ENCODE data around the gene OVAAL.

GRCh38 chr1:180521474-180522212 is 37.1 kb upstream of the OVAAL start:
- no peak for TF ChIP-seq RARB (CRISPR knock-in tag; IDR thresholded peaks at IDR 0.05)
- TF ChIP-seq OSR1 (CRISPR knock-in tag; IDR thresholded peaks at IDR 0.05): no peak
- no peak for TF ChIP-seq ZC3H10 (CRISPR knock-in tag; IDR thresholded peaks at IDR 0.05)
- TF ChIP-seq, protein P1, sequence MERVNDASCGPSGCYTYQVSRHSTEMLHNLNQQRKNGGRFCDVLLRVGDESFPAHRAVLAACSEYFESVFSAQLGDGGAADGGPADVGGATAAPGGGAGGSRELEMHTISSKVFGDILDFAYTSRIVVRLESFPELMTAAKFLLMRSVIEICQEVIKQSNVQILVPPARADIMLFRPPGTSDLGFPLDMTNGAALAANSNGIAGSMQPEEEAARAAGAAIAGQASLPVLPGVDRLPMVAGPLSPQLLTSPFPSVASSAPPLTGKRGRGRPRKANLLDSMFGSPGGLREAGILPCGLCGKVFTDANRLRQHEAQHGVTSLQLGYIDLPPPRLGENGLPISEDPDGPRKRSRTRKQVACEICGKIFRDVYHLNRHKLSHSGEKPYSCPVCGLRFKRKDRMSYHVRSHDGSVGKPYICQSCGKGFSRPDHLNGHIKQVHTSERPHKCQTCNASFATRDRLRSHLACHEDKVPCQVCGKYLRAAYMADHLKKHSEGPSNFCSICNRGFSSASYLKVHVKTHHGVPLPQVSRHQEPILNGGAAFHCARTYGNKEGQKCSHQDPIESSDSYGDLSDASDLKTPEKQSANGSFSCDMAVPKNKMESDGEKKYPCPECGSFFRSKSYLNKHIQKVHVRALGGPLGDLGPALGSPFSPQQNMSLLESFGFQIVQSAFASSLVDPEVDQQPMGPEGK (CRISPR knock-in tag; IDR thresholded peaks at IDR 0.05; ENCODE audit: borderline replicate concordance): no peak
- no peak for TF ChIP-seq ZFP30 (CRISPR knock-in tag; IDR thresholded peaks at IDR 0.05)
- TF ChIP-seq SNAI2 (CRISPR knock-in tag; IDR thresholded peaks at IDR 0.05): no peak
- TF ChIP-seq, protein P2, sequence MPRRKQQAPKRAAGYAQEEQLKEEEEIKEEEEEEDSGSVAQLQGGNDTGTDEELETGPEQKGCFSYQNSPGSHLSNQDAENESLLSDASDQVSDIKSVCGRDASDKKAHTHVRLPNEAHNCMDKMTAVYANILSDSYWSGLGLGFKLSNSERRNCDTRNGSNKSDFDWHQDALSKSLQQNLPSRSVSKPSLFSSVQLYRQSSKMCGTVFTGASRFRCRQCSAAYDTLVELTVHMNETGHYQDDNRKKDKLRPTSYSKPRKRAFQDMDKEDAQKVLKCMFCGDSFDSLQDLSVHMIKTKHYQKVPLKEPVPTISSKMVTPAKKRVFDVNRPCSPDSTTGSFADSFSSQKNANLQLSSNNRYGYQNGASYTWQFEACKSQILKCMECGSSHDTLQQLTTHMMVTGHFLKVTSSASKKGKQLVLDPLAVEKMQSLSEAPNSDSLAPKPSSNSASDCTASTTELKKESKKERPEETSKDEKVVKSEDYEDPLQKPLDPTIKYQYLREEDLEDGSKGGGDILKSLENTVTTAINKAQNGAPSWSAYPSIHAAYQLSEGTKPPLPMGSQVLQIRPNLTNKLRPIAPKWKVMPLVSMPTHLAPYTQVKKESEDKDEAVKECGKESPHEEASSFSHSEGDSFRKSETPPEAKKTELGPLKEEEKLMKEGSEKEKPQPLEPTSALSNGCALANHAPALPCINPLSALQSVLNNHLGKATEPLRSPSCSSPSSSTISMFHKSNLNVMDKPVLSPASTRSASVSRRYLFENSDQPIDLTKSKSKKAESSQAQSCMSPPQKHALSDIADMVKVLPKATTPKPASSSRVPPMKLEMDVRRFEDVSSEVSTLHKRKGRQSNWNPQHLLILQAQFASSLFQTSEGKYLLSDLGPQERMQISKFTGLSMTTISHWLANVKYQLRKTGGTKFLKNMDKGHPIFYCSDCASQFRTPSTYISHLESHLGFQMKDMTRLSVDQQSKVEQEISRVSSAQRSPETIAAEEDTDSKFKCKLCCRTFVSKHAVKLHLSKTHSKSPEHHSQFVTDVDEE (CRISPR knock-in tag; IDR thresholded peaks at IDR 0.05): no peak
- TF ChIP-seq ZFP3 (CRISPR knock-in tag; IDR thresholded peaks at IDR 0.05): no peak
- no peak for TF ChIP-seq GLIS3 (CRISPR knock-in tag; IDR thresholded peaks at IDR 0.05)
- no peak for TF ChIP-seq CREB5 (CRISPR knock-in tag; IDR thresholded peaks at IDR 0.05; ENCODE audit: low read depth)
- TF ChIP-seq CSDC2 (CRISPR knock-in tag; IDR thresholded peaks at IDR 0.05): no peak

Measured in SK-N-SH treated with all-trans-retinoic acid at 6 μM for 48 hours (cell line).